ENCODE results near the gene SLC26A5. TPM values are rescaled to one million over a fixed set of nuclear protein-coding genes. Genes with fewer than 3 reads are reported as not detected.

The SLC26A5 gene
- total RNA-seq, 1 donor from 2014 or later = not detected

DNA sequence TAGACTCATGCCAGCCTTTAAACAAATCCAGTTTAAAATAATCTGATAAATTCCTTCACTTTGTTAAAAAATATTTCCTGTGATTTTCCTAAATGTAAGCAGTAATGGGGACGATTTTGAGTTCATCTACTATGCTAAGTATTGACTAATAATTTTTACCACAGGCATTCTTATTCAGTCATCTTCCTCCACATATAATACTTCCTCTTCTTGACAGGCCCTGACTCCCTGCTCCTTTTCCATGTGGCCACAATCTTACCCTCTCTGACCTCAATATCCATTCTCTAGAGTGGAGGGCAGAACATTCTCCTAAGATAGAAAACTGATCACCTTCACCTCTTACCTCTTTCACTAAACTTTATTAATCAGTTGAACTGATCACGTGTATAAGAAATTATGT, 109.2 kb downstream of the SLC26A5 start:
- H3K4me3 ChIP-seq (ENCODE audit: low read depth, low read length) = no peak overlapping the region
- no peak for DNase-seq (ENCODE audit: low read depth)
- TF ChIP-seq CTCF (conservative IDR thresholded peaks at IDR 0.05; ENCODE audit: low read depth, low read length) = no peak

- no peak for TF ChIP-seq CTCF (conservative IDR thresholded peaks at IDR 0.05; ENCODE audit: low read depth, low read length)
- H3K4me3 ChIP-seq (ENCODE audit: low read depth, low read length) = no peak overlapping the region
- no peak for DNase-seq (ENCODE audit: low read depth)
These were observed 120.3 kb downstream of the SLC26A5 start for GRCh38 chr7:103325744-103326143.

Other genes starting within 250 kb of the SLC26A5 start
- gene PMPCB, start 148.8 kb downstream of the SLC26A5 start, total RNA-seq = 55.2 and 59.9 TPM in 2 replicates
- gene DNAJC2, start 101.4 kb downstream of the SLC26A5 start, total RNA-seq = 18.7 and 20.9 TPM in 2 replicates
- 124 and 195 TPM in 2 replicates for gene PSMC2, start 98.6 kb downstream of the SLC26A5 start, total RNA-seq

Measured in epithelial cell of proximal tubule (primary cell).